ENCODE results near the gene CCDC112. TPM values are rescaled to one million over a fixed set of nuclear protein-coding genes. Genes with fewer than 3 reads are reported as not detected.

CCDC112 gene
- total RNA-seq, 1 donor from 2014 or later: 13.0 TPM

DNA sequence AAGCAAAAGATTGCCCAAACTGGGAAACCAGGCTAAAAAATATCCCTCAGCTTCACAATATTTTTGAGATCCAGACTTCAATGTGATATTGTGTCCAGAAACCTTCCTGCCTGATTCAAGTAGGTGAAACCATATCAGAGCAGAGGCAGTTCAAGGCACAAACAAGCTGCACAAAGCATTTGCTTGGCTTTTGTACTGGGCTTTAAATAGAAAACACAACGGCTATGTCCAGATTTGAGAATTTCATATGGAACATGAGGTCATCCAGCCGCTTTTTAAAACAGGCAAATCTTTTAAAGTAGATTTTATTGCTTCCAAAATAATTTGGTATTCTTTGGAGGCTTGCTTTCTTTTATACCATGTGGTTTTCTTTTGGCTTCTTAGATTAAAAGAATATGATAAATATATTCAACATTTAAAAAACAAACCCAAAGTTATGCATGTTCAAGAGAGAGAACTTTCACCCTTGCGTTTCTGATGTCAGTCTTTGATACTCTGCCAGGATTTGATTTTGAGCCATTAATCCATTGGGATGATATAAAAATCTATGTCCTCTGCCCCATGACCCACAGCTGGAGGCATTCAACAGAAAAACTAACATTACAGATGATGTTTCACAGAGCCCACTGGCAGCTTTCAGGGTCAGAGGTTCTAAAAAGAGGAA, 29.0 kb upstream of the CCDC112 start:
- Histone ChIP-seq H4K20me1 (ENCODE audit: insufficient read depth, low read length) (no peaks in the 10 kb centered on the region), H3K4me3 (ENCODE audit: insufficient read depth, low read depth, low read length) (no peak overlapping the region), H2AFZ (ENCODE audit: low read depth, low read length) (no peak overlapping the region), H3K4me2 (ENCODE audit: low read length) (no peak overlapping the region), H3K27ac (ENCODE audit: low read depth, low read length) (no peak overlapping the region), H3K9me3 (ENCODE audit: insufficient read depth, low read depth, low read length) (no peaks in the 10 kb centered on the region), H3K4me1 (ENCODE audit: insufficient read depth, low read length) (peaks cover 4% of the 10 kb centered on the region), H3K79me2 (ENCODE audit: insufficient read depth, low read length) (no peaks in the 10 kb centered on the region), H3K27me3 (ENCODE audit: insufficient read depth, low read length) (no peaks in the 10 kb centered on the region), H3K36me3 (ENCODE audit: insufficient read depth, low read length) (no peaks in the 10 kb centered on the region), H3K9ac (ENCODE audit: low read length) (no peak overlapping the region)
- no peak for TF ChIP-seq EZH2 (IDR thresholded peaks at IDR 0.05; ENCODE audit: insufficient read depth, low read length)
- TF ChIP-seq CTCF (IDR thresholded peaks at IDR 0.05; ENCODE audit: insufficient read depth, low read depth, low read length): no peak
- DNase-seq (ENCODE audit: low read depth) (no peak), FAIRE-seq (no peak)
- H3K36me3 Mint-ChIP-seq (ENCODE audit: low read depth, unreplicated experiment): no peaks in the 10 kb centered on the region
- no peaks in the 10 kb centered on the region for H3K27me3 Mint-ChIP-seq (ENCODE audit: low read depth, unreplicated experiment)
- H3K27ac Mint-ChIP-seq (ENCODE audit: unreplicated experiment): no peak overlapping the region
- no peak overlapping the region for H3K4me3 Mint-ChIP-seq (ENCODE audit: unreplicated experiment)
- H3K4me1 Mint-ChIP-seq (ENCODE audit: low read depth, unreplicated experiment): peaks cover 20% of the 10 kb centered on the region
- H3K9me3 Mint-ChIP-seq (ENCODE audit: unreplicated experiment): peaks cover 5% of the 10 kb centered on the region

GRCh38 chr5:115324021-115324420, 27.6 kb upstream of the CCDC112 start:
- Histone ChIP-seq H3K4me2 (ENCODE audit: low read length) (no peak overlapping the region), H3K4me1 (ENCODE audit: insufficient read depth, low read length) (peaks cover 4% of the 10 kb centered on the region), H3K79me2 (ENCODE audit: insufficient read depth, low read length) (no peaks in the 10 kb centered on the region), H3K27ac (ENCODE audit: low read depth, low read length) (no peak overlapping the region), H3K9ac (ENCODE audit: low read length) (no peak overlapping the region), H3K27me3 (ENCODE audit: insufficient read depth, low read length) (no peaks in the 10 kb centered on the region), H3K4me3 (ENCODE audit: insufficient read depth, low read depth, low read length) (no peak overlapping the region), H3K36me3 (ENCODE audit: insufficient read depth, low read length) (no peaks in the 10 kb centered on the region), H2AFZ (ENCODE audit: low read depth, low read length) (no peak overlapping the region), H4K20me1 (ENCODE audit: insufficient read depth, low read length) (no peaks in the 10 kb centered on the region), H3K9me3 (ENCODE audit: insufficient read depth, low read depth, low read length) (no peaks in the 10 kb centered on the region)
- no peaks in the 10 kb centered on the region for H3K36me3 Mint-ChIP-seq (ENCODE audit: low read depth, unreplicated experiment)
- H3K27me3 Mint-ChIP-seq (ENCODE audit: low read depth, unreplicated experiment): no peaks in the 10 kb centered on the region
- no peak for TF ChIP-seq CTCF (IDR thresholded peaks at IDR 0.05; ENCODE audit: insufficient read depth, low read depth, low read length)
- no peak for TF ChIP-seq EZH2 (IDR thresholded peaks at IDR 0.05; ENCODE audit: insufficient read depth, low read length)
- H3K4me1 Mint-ChIP-seq (ENCODE audit: low read depth, unreplicated experiment): peaks cover 30% of the 10 kb centered on the region
- FAIRE-seq (no peak), DNase-seq (ENCODE audit: low read depth) (peak; percentile 4)
- peaks cover 5% of the 10 kb centered on the region for H3K9me3 Mint-ChIP-seq (ENCODE audit: unreplicated experiment)
- H3K27ac Mint-ChIP-seq (ENCODE audit: unreplicated experiment): peak overlapping the region; percentile 19
- H3K4me3 Mint-ChIP-seq (ENCODE audit: unreplicated experiment): no peak overlapping the region

DNA sequence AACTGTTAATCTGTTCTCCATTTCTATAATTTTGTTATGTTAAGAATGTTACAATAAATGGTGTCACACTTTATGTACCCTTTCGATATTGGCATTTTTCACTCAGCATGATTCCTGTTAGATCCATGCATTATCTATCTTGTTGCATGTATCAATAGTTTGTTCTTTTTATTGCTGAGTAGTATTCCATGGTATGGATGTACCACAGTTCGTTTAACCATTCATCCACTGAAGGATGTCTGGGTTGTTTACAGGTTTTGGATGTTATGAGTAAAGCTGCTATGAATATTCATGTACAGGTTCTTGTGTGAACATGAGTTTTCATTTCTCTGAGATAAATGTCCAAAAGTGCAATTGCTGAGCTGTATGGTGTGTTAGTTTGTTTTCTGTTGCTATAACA, 26.3 kb upstream of the CCDC112 start:
- Mint-ChIP-seq H3K4me3 (ENCODE audit: unreplicated experiment) (no peak overlapping the region), H3K36me3 (ENCODE audit: low read depth, unreplicated experiment) (no peaks in the 10 kb centered on the region), H3K27ac (ENCODE audit: unreplicated experiment) (no peak overlapping the region), H3K9me3 (ENCODE audit: unreplicated experiment) (peaks cover 5% of the 10 kb centered on the region), H3K4me1 (ENCODE audit: low read depth, unreplicated experiment) (peaks cover 33% of the 10 kb centered on the region), H3K27me3 (ENCODE audit: low read depth, unreplicated experiment) (no peaks in the 10 kb centered on the region)
- FAIRE-seq (peak; percentile 50), DNase-seq (ENCODE audit: low read depth) (no peak)
- no peak for TF ChIP-seq CTCF (IDR thresholded peaks at IDR 0.05; ENCODE audit: insufficient read depth, low read depth, low read length)
- TF ChIP-seq EZH2 (IDR thresholded peaks at IDR 0.05; ENCODE audit: insufficient read depth, low read length): no peak
- Histone ChIP-seq H2AFZ (ENCODE audit: low read depth, low read length) (no peak overlapping the region), H4K20me1 (ENCODE audit: insufficient read depth, low read length) (no peaks in the 10 kb centered on the region), H3K27me3 (ENCODE audit: insufficient read depth, low read length) (no peaks in the 10 kb centered on the region), H3K4me1 (ENCODE audit: insufficient read depth, low read length) (peaks cover 4% of the 10 kb centered on the region), H3K9ac (ENCODE audit: low read length) (no peak overlapping the region), H3K9me3 (ENCODE audit: insufficient read depth, low read depth, low read length) (no peaks in the 10 kb centered on the region), H3K79me2 (ENCODE audit: insufficient read depth, low read length) (no peaks in the 10 kb centered on the region), H3K36me3 (ENCODE audit: insufficient read depth, low read length) (no peaks in the 10 kb centered on the region), H3K27ac (ENCODE audit: low read depth, low read length) (no peak overlapping the region), H3K4me3 (ENCODE audit: insufficient read depth, low read depth, low read length) (no peak overlapping the region), H3K4me2 (ENCODE audit: low read length) (no peak overlapping the region)

Data from astrocyte (in vitro differentiated cells and primary cell).